ENCODE results near the gene RFPL3. TPM values are rescaled to one million over a fixed set of nuclear protein-coding genes. Genes with fewer than 3 reads are reported as not detected.

RFPL3 gene
- total RNA-seq, 4 donors from 2014 or later, result not detected

GRCh38 chr22:32404021-32404420 is 46.4 kb downstream of the RFPL3 start:
- Histone ChIP-seq H3K4me3 (no peak overlapping the region), H3K36me3 (peaks cover 0 to 92% (median 31%) of the 10 kb centered on the region in 3 donors), H3K4me1 (peaks cover 0 to 6% (median 2%) of the 10 kb centered on the region in 4 donors), H3K9me3 (no peaks in the 10 kb centered on the region), H3K27me3 (no peaks in the 10 kb centered on the region), H3K27ac (no peak overlapping the region)
- WGBS, 2 donors, result 89 to 90% methylated on average over 2 of the region's 2 CpGs
- TF ChIP-seq CTCF (IDR thresholded peaks at IDR 0.05) (no peak), POLR2A (IDR thresholded peaks at IDR 0.05) (no peak), EP300 (IDR thresholded peaks at IDR 0.05) (no peak)
- no peak for DNase-seq (ENCODE audit: low spot score in 2 of 2)

GRCh38 chr22:32407312-32407711 is 49.6 kb downstream of the RFPL3 start:
- WGBS, 2 donors, result 88 to 90% methylated on average over 3 of the region's 3 CpGs
- no peak for TF ChIP-seq POLR2A (IDR thresholded peaks at IDR 0.05)
- peak in 1 of 2 donors; percentile 17 for TF ChIP-seq EP300 (IDR thresholded peaks at IDR 0.05)
- H3K36me3 ChIP-seq, result peaks cover 0 to 70% (median 25%) of the 10 kb centered on the region in 3 donors

GRCh38 chr22:32407936-32408335 is 50.3 kb downstream of the RFPL3 start:
- DNase-seq (ENCODE audit: low spot score in 2 of 2), result no peak
- peaks cover 0 to 38% (median 16%) of the 10 kb centered on the region in 4 donors for H3K4me1 ChIP-seq
- no peak overlapping the region for H3K4me3 ChIP-seq
- WGBS, 2 donors, result 47 to 60% methylated on average over 2 of the region's 2 CpGs
- TF ChIP-seq EP300 (IDR thresholded peaks at IDR 0.05), result no peak
- TF ChIP-seq CTCF (IDR thresholded peaks at IDR 0.05), result no peak
- TF ChIP-seq POLR2A (IDR thresholded peaks at IDR 0.05), result no peak
- H3K27me3 ChIP-seq, result no peaks in the 10 kb centered on the region
- no peaks in the 10 kb centered on the region for H3K9me3 ChIP-seq
- H3K27ac ChIP-seq, result no peak overlapping the region
- peaks cover 0 to 63% (median 25%) of the 10 kb centered on the region in 3 donors for H3K36me3 ChIP-seq

More at GRCh38 chr22:32407312-32407711, 49.6 kb downstream of the RFPL3 start:
- Histone ChIP-seq H3K27me3 (no peaks in the 10 kb centered on the region), H3K27ac (no peak overlapping the region), H3K9me3 (no peaks in the 10 kb centered on the region), H3K4me3 (no peak overlapping the region), H3K4me1 (peaks cover 0 to 32% (median 16%) of the 10 kb centered on the region in 4 donors)
- DNase-seq (ENCODE audit: low spot score in 2 of 2), result no peak

GRCh38 chr22:32409977-32410376 is 52.3 kb downstream of the RFPL3 start:
- Histone ChIP-seq H3K27me3 (no peaks in the 10 kb centered on the region), H3K4me3 (no peak overlapping the region), H3K9me3 (no peaks in the 10 kb centered on the region), H3K4me1 (peaks cover 0 to 40% (median 16%) of the 10 kb centered on the region in 4 donors), H3K27ac (no peak overlapping the region), H3K36me3 (peaks cover 0 to 43% (median 25%) of the 10 kb centered on the region in 3 donors)
- DNase-seq (ENCODE audit: low spot score in 2 of 2), result no peak
- TF ChIP-seq CTCF (IDR thresholded peaks at IDR 0.05) (no peak), POLR2A (IDR thresholded peaks at IDR 0.05) (no peak), EP300 (IDR thresholded peaks at IDR 0.05) (no peak)
- WGBS, 2 donors, result 93 to 96% methylated on average over 9 of the region's 9 CpGs

- Histone ChIP-seq H3K27ac (peak overlapping the region in 2 of 4 donors; percentile 6 to 80), H3K4me1 (peaks cover 0 to 40% (median 16%) of the 10 kb centered on the region in 4 donors), H3K27me3 (no peaks in the 10 kb centered on the region), H3K9me3 (no peaks in the 10 kb centered on the region), H3K36me3 (peaks cover 0 to 38% (median 21%) of the 10 kb centered on the region in 3 donors), H3K4me3 (peak overlapping the region in 2 of 4 donors; percentile 81 to 84)
- TF ChIP-seq EP300 (IDR thresholded peaks at IDR 0.05) (no peak), CTCF (IDR thresholded peaks at IDR 0.05) (no peak), POLR2A (IDR thresholded peaks at IDR 0.05) (no peak)
- DNase-seq (ENCODE audit: low spot score in 2 of 2), result no peak
- WGBS, 2 donors, result 73 to 79% methylated on average over 4 of the region's 4 CpGs
These were observed 52.8 kb downstream of the RFPL3 start for GRCh38 chr22:32410459-32410858.

Small RNAs within 50 kb of the gene (small RNA-seq; reads per million reads assigned to genes)
- not detected for gene AL021937.2
- not detected for gene IGLVIVOR22-2
- gene RF02171, result not detected
- not detected for gene RF02172

Other genes with a start within 250 kb of the RFPL3 start
- not detected for gene C22orf42, start 198.6 kb upstream of the RFPL3 start, total RNA-seq
- not detected for gene RFPL2, start 152.8 kb upstream of the RFPL3 start, total RNA-seq
- 1 to 10 TPM in 2 of 4 donors, under 1 TPM in 2; 0.21 to 2.4 (median 1.3) TPM for gene SLC5A4, start 102.5 kb upstream of the RFPL3 start, total RNA-seq
- gene RTCB, start 54.4 kb downstream of the RFPL3 start, total RNA-seq, result 10 to 100 TPM; 43.2 to 72.5 (median 49.2) TPM
- gene BPIFC, start 106.6 kb downstream of the RFPL3 start, total RNA-seq, result not detected
- gene FBXO7, start 116.9 kb downstream of the RFPL3 start, total RNA-seq, result 100 to 1,000 TPM in 1 of 4 donors, 10 to 100 TPM in 3; 86.1 to 108 (median 92.9) TPM

Measured in tibial nerve (tissue), 4 donors.